Liver (tissue), 9 donors: ENCODE measurements around the gene MAGEF1. TPM values are rescaled to one million over a fixed set of nuclear protein-coding genes. Genes with fewer than 3 reads are reported as not detected.

Source experiments
- DNase-seq: peaks from one replicate; pipeline ENCODE4 v3.0.0-alpha.2; 2017; ENCODE audit warnings: low spot score
- H3K27ac ChIP-seq, 2 donors: one replicate each; pipeline ENCODE4 v1.7.0; 2013; ENCODE audit warnings: inconsistent platforms in 2 of 2, low read length in 2 of 2, control low read depth in 1 of 2, low read depth in 1 of 2, mild to moderate bottlenecking in 1 of 2
- H3K27me3 ChIP-seq, 4 donors: one replicate each; pipeline versions ENCODE4 v1.6.1 to v1.7.0; 2013; ENCODE audit warnings: low read length in 3 of 4, inconsistent platforms in 1 of 4, mild to moderate bottlenecking in 1 of 4, moderate library complexity in 1 of 4; ENCODE audit not compliant: control insufficient read depth in 4 of 4, insufficient read depth in 4 of 4
- H3K36me3 ChIP-seq, 4 donors: one replicate each; pipeline versions ENCODE4 v1.6.1 to v1.7.0; 2013; ENCODE audit warnings: low read length in 3 of 4, mild to moderate bottlenecking in 3 of 4, low read depth in 1 of 4, moderate library complexity in 1 of 4; ENCODE audit not compliant: control insufficient read depth in 4 of 4, insufficient read depth in 3 of 4
- H3K4me1 ChIP-seq, 4 donors: one replicate each; pipeline versions ENCODE4 v1.6.1 to v1.7.0; 2013; ENCODE audit warnings: low read length in 3 of 4, mild to moderate bottlenecking in 3 of 4, moderate library complexity in 1 of 4; ENCODE audit not compliant: control insufficient read depth in 4 of 4, insufficient read depth in 4 of 4
- H3K4me3 ChIP-seq, 3 donors: one replicate each; pipeline versions ENCODE4 v1.6.1 to v1.7.0; 2013; ENCODE audit warnings: low read length in 3 of 3, control low read depth in 1 of 3, low read depth in 1 of 3, mild to moderate bottlenecking in 1 of 3
- H3K9ac ChIP-seq, 2 donors: one replicate each; pipeline ENCODE4 v1.7.0; 2013; ENCODE audit warnings: low read length in 2 of 2, mild to moderate bottlenecking in 2 of 2, moderate library complexity in 2 of 2, control low read depth in 1 of 2, low read depth in 1 of 2
- H3K9me3 ChIP-seq, 4 donors: one replicate each; pipeline versions ENCODE4 v1.6.1 to v1.7.0; 2013; ENCODE audit warnings: low read length in 3 of 4; ENCODE audit not compliant: control insufficient read depth in 4 of 4
- CTCF ChIP-seq: fragments of 150-350 bp; IDR thresholded peaks from 2 replicates; pipeline ENCODE4 v1.5.1; 2017; ENCODE audit warnings: improper control_type of control experiment, low read depth, low read length; ENCODE audit not compliant: missing input control
- EGR1 ChIP-seq, 2 donors: IDR thresholded peaks; 2 replicates each; pipeline ENCODE4 v1.6.1; 2016 to 2018; ENCODE audit warnings: antibody characterized with exemption in 2 of 2, low read depth in 2 of 2
- FOXA1 ChIP-seq: IDR thresholded peaks from 2 replicates; pipeline ENCODE4 v1.6.1; 2016; ENCODE audit warnings: antibody characterized with exemption
- FOXA2 ChIP-seq: IDR thresholded peaks from 2 replicates; pipeline ENCODE4 v1.6.1; 2016; ENCODE audit warnings: antibody characterized with exemption
- GABPA ChIP-seq, 2 donors: IDR thresholded peaks in 1 of 2; conservative IDR thresholded peaks in 1 of 2; 2 replicates each; pipeline ENCODE4 v1.6.1; 2016; ENCODE audit warnings: antibody characterized with exemption in 2 of 2, mild to moderate bottlenecking in 1 of 2, moderate library complexity in 1 of 2
- HNF4A ChIP-seq, 2 donors: conservative IDR thresholded peaks; 2 replicates each; pipeline ENCODE4 v1.6.1; 2016; ENCODE audit warnings: antibody characterized with exemption in 2 of 2, mild to moderate bottlenecking in 2 of 2
- HNF4G ChIP-seq: IDR thresholded peaks from 2 replicates; pipeline ENCODE4 v1.6.1; 2016; ENCODE audit warnings: antibody characterized with exemption
- JUND ChIP-seq, 2 donors: IDR thresholded peaks; 2 replicates each; pipeline ENCODE4 v1.6.1; 2016; ENCODE audit warnings: antibody characterized with exemption in 2 of 2
- NR2F2 ChIP-seq: IDR thresholded peaks from 2 replicates; pipeline ENCODE4 v1.6.1; 2016; ENCODE audit warnings: antibody characterized with exemption
- RAD21 ChIP-seq, 2 donors: IDR thresholded peaks; 2 replicates each; pipeline ENCODE4 v1.6.1; 2016; ENCODE audit warnings: antibody characterized with exemption in 2 of 2, mild to moderate bottlenecking in 2 of 2
- REST ChIP-seq: IDR thresholded peaks from 2 replicates; pipeline ENCODE4 v1.6.1; 2016; ENCODE audit warnings: antibody characterized with exemption, mild to moderate bottlenecking
- RXRA ChIP-seq, 2 donors: IDR thresholded peaks; 2 replicates each; pipeline ENCODE4 v1.6.1; 2017 to 2018; ENCODE audit warnings: antibody characterized with exemption in 2 of 2, mild to moderate bottlenecking in 1 of 2
- SP1 ChIP-seq: IDR thresholded peaks from 2 replicates; pipeline ENCODE4 v1.6.1; 2018; ENCODE audit warnings: antibody characterized with exemption, mild to moderate bottlenecking
- TAF1 ChIP-seq: conservative IDR thresholded peaks from 2 replicates; pipeline ENCODE4 v1.6.1; 2016; ENCODE audit warnings: antibody characterized with exemption, mild to moderate bottlenecking
- YY1 ChIP-seq: IDR thresholded peaks from 2 replicates; pipeline ENCODE4 v1.6.1; 2016; ENCODE audit warnings: antibody characterized with exemption, mild to moderate bottlenecking
- ZBTB33 ChIP-seq: IDR thresholded peaks from 2 replicates; pipeline ENCODE4 v1.6.1; 2016; ENCODE audit warnings: antibody characterized with exemption
- WGBS: extraction: QIAGEN DNeasy Blood & Tissue Kit; methylation state at CpG from one replicate; pipeline ENCODE4 v1.1.7; 2013; 5-methylcytosine and 5-hydroxymethylcytosine counted together
- polyA plus RNA-seq, 2 donors: library from polyadenylated mRNA; stranded (reverse) in 1 of 2; unstranded in 1 of 2; fragments of 200-250 nt in 1 of 2; fragments of >200 nt in 1 of 2; fragmentation: Nextera tagmentation in 1 of 2; extraction: Ambion mirVana in 1 of 2; gene quantifications; one replicate each; pipeline versions ENCODE4 v1.2.1 to v1.2.3, GENCODE V29; 2013 to 2015
- total RNA-seq, 2 donors: library from RNA; depleted of rRNA; stranded (reverse); fragments of >200 nt; gene quantifications; one replicate each; pipeline ENCODE4 v1.2.3, GENCODE V29; 2014
- TF ChIP-seq, protein P1 (sequence below): IDR thresholded peaks from 2 replicates; pipeline ENCODE4 v1.6.1; 2016; ENCODE audit warnings: antibody characterized with exemption
- TF ChIP-seq, protein P2 (sequence below): IDR thresholded peaks from 2 replicates; pipeline ENCODE4 v1.6.1; 2016; ENCODE audit warnings: antibody characterized with exemption
- donor health status: healthy.
- donor health status: healthy.
- donor health status: healthy.
- donor health status: healthy.
- donor health status: healthy.

MAGEF1 gene
- total and polyA plus RNA-seq, 4 donors: 12.9 to 15.5 (median 14.3) TPM

- Histone ChIP-seq H3K9me3 (no peaks in the 10 kb centered on the region), H3K4me3 (no peak overlapping the region), H3K9ac (no peak overlapping the region), H3K27me3 (no peaks in the 10 kb centered on the region), H3K36me3 (no peaks in the 10 kb centered on the region), H3K4me1 (no peaks in the 10 kb centered on the region), H3K27ac (no peak overlapping the region)
- DNase-seq: no peak
- 56% methylated on average over 9 of the region's 9 CpGs for WGBS
- TF ChIP-seq JUND (IDR thresholded peaks at IDR 0.05) (no peak), GABPA (IDR thresholded peaks at IDR 0.05 in 1 of 2, conservative IDR thresholded peaks at IDR 0.05 in 1 of 2) (no peak), NR2F2 (no peak), FOXA1 (no peak), REST (no peak), SP1 (no peak), HNF4G (no peak), FOXA2 (no peak), YY1 (no peak)
- TF ChIP-seq, protein P1, sequence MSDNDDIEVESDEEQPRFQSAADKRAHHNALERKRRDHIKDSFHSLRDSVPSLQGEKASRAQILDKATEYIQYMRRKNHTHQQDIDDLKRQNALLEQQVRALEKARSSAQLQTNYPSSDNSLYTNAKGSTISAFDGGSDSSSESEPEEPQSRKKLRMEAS: no peak
- TF ChIP-seq, protein P2, sequence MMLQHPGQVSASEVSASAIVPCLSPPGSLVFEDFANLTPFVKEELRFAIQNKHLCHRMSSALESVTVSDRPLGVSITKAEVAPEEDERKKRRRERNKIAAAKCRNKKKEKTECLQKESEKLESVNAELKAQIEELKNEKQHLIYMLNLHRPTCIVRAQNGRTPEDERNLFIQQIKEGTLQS: no peak
Observed at GRCh38 chr3:184666442-184666841, 45.4 kb downstream of the MAGEF1 start.

GRCh38 chr3:184665101-184665500 lies 46.8 kb downstream of the MAGEF1 start:
- TF ChIP-seq TAF1: no peak
- TF ChIP-seq RAD21 (IDR thresholded peaks at IDR 0.05): no peak
- no peak for TF ChIP-seq JUND (IDR thresholded peaks at IDR 0.05)
- no peak for TF ChIP-seq CTCF
- no peak for TF ChIP-seq ZBTB33
- no peak for TF ChIP-seq EGR1 (IDR thresholded peaks at IDR 0.05; ENCODE audit: low read depth in 2 of 2)
- TF ChIP-seq REST: no peak
- TF ChIP-seq RXRA (IDR thresholded peaks at IDR 0.05): no peak
- TF ChIP-seq, protein P1: no peak
- no peak for TF ChIP-seq GABPA (IDR thresholded peaks at IDR 0.05 in 1 of 2, conservative IDR thresholded peaks at IDR 0.05 in 1 of 2)
- no peak for TF ChIP-seq FOXA2
- TF ChIP-seq, protein P2: no peak
- TF ChIP-seq FOXA1: no peak
- TF ChIP-seq HNF4G: no peak
- TF ChIP-seq HNF4A (conservative IDR thresholded peaks at IDR 0.05): no peak
- no peak for TF ChIP-seq SP1
- no peak for TF ChIP-seq YY1
- Histone ChIP-seq H3K9ac (no peak overlapping the region), H3K4me1 (no peaks in the 10 kb centered on the region), H3K4me3 (no peak overlapping the region), H3K9me3 (no peaks in the 10 kb centered on the region), H3K27ac (no peak overlapping the region), H3K36me3 (no peaks in the 10 kb centered on the region), H3K27me3 (no peaks in the 10 kb centered on the region)
- 83% methylated on average over 10 of the region's 10 CpGs for WGBS
- no peak for DNase-seq
